GM12892 (cell line): ENCODE measurements around the gene JCAD.

Experiments used
- POLR2A ChIP-seq: IDR thresholded peaks from 2 replicates; pipeline ENCODE4 v1.6.1; 2011; ENCODE audit warnings: low read depth, low read length, control low read depth
- POLR2AphosphoS5 ChIP-seq: IDR thresholded peaks from 2 replicates; pipeline ENCODE4 v1.6.1; 2011; ENCODE audit warnings: low read depth, low read length, control low read depth
- TAF1 ChIP-seq: IDR thresholded peaks from 2 replicates; pipeline ENCODE4 v1.6.1; 2011; ENCODE audit warnings: low read depth, mild to moderate bottlenecking, control low read depth, low read length, borderline replicate concordance

GRCh38 chr10:30006410-30006809 is 53.0 kb downstream of the JCAD start:
- TF ChIP-seq POLR2AphosphoS5 = no peak
- no peak for TF ChIP-seq POLR2A
- no peak for TF ChIP-seq TAF1
